Activated naive CD4-positive, alpha-beta T cell treated with anti-CD3 and anti-CD28 coated beads for 36 hours (primary cell): ENCODE measurements around the gene MRPS22. TPM values are rescaled to one million over a fixed set of nuclear protein-coding genes. Genes with fewer than 3 reads are reported as not detected.

Experiments
- CTCF ChIA-PET: fragments of 350-600 bp; sonication (Branson Sonifier 250); formaldehyde crosslinking; loops from one replicate; lab custom pipeline; 2021; ENCODE audit warnings: antibody characterized with exemption; lab: Charles Lee
- DNase-seq: peaks from one replicate; pipeline ENCODE4 v3.0.0-alpha.2; 2020
- H3K27ac Mint-ChIP-seq: one replicate; pipeline ENCODE4 v1.8.0; 2021; ENCODE audit warnings: mild to moderate bottlenecking, mixed read lengths
- H3K27me3 Mint-ChIP-seq: one replicate; pipeline ENCODE4 v1.8.0; 2021; ENCODE audit warnings: low read depth, mixed read lengths
- H3K36me3 Mint-ChIP-seq: one replicate; pipeline ENCODE4 v1.8.0; 2021; ENCODE audit warnings: low read depth, mixed read lengths
- H3K4me1 Mint-ChIP-seq: one replicate; pipeline ENCODE4 v1.8.0; 2021; ENCODE audit warnings: low read depth, mixed read lengths
- H3K4me3 Mint-ChIP-seq: one replicate; pipeline ENCODE4 v1.8.0; 2021; ENCODE audit warnings: mild to moderate bottlenecking, moderate library complexity, mixed read lengths
- H3K9me3 Mint-ChIP-seq: one replicate; pipeline ENCODE4 v1.8.0; 2021; ENCODE audit warnings: mixed read lengths
- intact Hi-C: fragments of 100-400 bp; cut with micrococcal nuclease; formaldehyde crosslinking; loops from one replicate; pipeline ENCODE4 v1.15.1; 2023
- total RNA-seq, 2 experiments: library from RNA; stranded (reverse); gene quantifications; one replicate each; pipeline ENCODE4 v1.2.3, GENCODE V29; 2021

The MRPS22 gene
- 10 to 100 TPM; 66.8 to 69.1 TPM for total RNA-seq

DNA sequence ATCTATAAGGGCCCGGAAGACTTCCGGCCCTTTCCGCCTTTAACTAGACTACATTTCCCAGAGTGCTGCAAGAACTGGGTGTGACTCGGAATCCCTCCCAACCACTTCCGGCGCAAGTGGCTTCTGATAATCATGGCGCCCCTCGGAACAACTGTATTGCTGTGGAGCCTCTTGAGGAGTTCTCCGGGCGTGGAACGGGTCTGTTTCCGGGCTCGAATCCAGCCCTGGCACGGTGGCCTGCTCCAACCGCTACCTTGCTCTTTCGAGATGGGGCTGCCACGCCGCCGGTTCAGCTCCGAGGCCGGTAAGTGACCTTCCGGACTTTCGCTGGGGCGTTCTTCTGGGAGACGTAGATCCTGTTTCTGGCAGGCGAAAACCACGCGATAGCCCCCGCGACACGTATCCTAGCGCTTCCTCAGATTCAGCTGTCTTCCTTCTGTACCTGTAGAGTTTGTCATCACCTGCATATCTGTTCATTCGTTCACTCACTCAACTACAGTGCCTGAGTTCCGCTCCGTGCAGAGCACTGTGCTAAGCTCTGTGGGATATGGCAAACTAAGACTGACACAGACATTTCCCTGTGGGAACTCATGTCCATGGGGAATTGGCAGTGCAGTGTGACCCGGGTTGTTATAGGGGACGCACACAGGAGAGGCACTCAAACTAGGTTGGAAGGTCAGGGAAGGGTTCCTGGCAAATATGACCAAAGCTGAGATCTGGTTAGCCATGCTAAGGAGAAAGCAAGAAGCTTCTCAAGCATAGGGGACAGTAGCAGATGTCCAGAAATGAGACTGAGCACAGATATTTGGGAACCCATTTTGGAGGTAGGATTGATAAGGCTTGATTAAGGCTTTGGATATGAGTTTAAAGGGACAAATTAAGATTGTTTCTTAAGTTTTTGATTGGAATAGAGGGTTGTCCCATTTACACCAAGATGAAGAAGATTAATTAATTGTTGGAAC lies at the start of gene MRPS22:
Gene MRPS22 (plus strand): TSS at position 126 of the 962 bp plus-strand sequence. CDS start 7 bp downstream, at position 133.
- no peak within 1 kb of the TSS for H3K4me3 Mint-ChIP-seq
- CTCF ChIA-PET, result interaction anchor here (0.5 to 1.0 kb wide), 3 partner anchors 15 to 833 kb away, joined by 3 to 5 read pairs (median 3); no protein-coding TSS in a partner anchor

DNA sequence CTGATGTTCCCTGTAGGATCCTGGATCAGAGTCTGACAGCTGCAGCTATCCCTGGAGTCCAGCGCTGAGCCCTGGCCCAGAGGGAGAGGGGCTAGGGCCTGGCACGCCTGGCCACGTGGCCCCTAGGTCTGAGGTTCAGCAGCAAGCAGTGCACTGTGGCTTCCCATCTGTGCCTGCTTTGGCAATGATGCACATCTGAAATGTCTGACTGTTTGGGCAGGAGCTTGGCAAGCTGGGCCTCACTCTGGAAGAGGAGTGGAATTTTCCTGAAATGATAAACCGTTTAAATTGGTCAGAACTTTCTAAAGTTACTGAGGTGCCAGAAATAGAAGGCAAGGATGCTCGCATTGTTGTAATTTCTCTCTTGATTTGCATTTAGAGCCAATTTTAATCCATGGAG lies 48.8 kb upstream of the MRPS22 start:
- no peak for DNase-seq
- Mint-ChIP-seq H3K27me3 (no peaks in the 10 kb centered on the region), H3K27ac (no peak overlapping the region), H3K36me3 (no peaks in the 10 kb centered on the region), H3K4me3 (no peak overlapping the region), H3K4me1 (no peaks in the 10 kb centered on the region), H3K9me3 (no peaks in the 10 kb centered on the region)
- intact Hi-C loops, result no loop called here
- CTCF ChIA-PET, result no interaction called here

More for the DNA sequence above, at the start of gene MRPS22:
- peak; percentile 89 for DNase-seq
- intact Hi-C loops, result loop anchor here (1.0 to 10.0 kb wide), 7 partner anchors 13 to 1157 kb away; partner anchors contain the start of genes ARMC8, COPB2, NME9 and NMNAT3
- Mint-ChIP-seq H3K36me3 (peaks cover 3% of the 10 kb centered on the region), H3K9me3 (no peaks in the 10 kb centered on the region), H3K4me1 (peaks cover 9% of the 10 kb centered on the region), H3K27me3 (peaks cover 3% of the 10 kb centered on the region), H3K27ac (no peak within 1 kb of the TSS)

DNA sequence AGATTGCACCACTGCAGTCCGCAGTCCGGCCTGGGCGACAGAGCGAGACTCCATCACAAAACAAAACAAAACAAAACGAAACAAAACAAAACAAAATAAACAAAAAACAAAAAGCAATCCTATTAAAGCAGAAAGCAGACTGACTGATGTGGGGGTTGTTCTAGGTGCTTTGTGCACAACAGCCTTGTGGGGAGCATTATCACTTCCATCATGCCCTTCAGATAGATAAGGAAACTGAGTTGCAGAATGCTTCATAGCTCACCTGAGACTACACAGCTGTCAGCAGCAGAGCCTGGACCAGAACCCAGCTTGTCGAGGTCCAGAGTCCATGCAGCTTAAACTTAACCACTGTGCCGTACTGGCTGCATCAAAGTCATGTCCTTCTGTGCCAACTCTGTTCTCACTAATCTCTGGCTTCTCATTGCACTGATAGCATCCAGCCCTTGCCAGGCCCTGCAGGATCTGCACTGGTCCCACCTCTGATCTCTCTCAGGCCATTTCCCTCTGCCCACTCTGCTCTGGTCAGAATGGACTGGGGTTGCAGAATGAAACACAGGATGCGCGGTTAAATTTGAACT lies 47.6 kb upstream of the MRPS22 start:
- Mint-ChIP-seq H3K4me1 (no peaks in the 10 kb centered on the region), H3K9me3 (no peaks in the 10 kb centered on the region), H3K27me3 (no peaks in the 10 kb centered on the region), H3K36me3 (no peaks in the 10 kb centered on the region), H3K27ac (no peak overlapping the region), H3K4me3 (no peak overlapping the region)
- no peak for DNase-seq
- CTCF ChIA-PET, result no interaction called here
- intact Hi-C loops, result no loop called here

- no peak for DNase-seq
- no peaks in the 10 kb centered on the region for H3K36me3 Mint-ChIP-seq
- CTCF ChIA-PET, result interaction anchor here (0.6 to 1.0 kb wide), 2 partner anchors 31 to 237 kb away, joined by 4 to 5 read pairs; no protein-coding TSS in a partner anchor
- no peak overlapping the region for H3K4me3 Mint-ChIP-seq
- H3K9me3 Mint-ChIP-seq, result no peaks in the 10 kb centered on the region
- H3K27me3 Mint-ChIP-seq, result no peaks in the 10 kb centered on the region
- intact Hi-C loops, result no loop called here
- no peak overlapping the region for H3K27ac Mint-ChIP-seq
- no peaks in the 10 kb centered on the region for H3K4me1 Mint-ChIP-seq
Observed at GRCh38 chr3:139297588-139298311, 46.1 kb upstream of the MRPS22 start.

GRCh38 chr3:139299261-139300132 lies 44.3 kb upstream of the MRPS22 start:
- H3K9me3 Mint-ChIP-seq, result no peaks in the 10 kb centered on the region
- no peak overlapping the region for H3K4me3 Mint-ChIP-seq
- H3K27ac Mint-ChIP-seq, result no peak overlapping the region
- no peaks in the 10 kb centered on the region for H3K27me3 Mint-ChIP-seq
- H3K4me1 Mint-ChIP-seq, result no peaks in the 10 kb centered on the region
- CTCF ChIA-PET, result interaction anchor here (0.5 kb wide), 1 partner anchor 323 kb away, joined by 3 read pairs; no protein-coding TSS in a partner anchor
- intact Hi-C loops, result no loop called here
- DNase-seq, result no peak
- no peaks in the 10 kb centered on the region for H3K36me3 Mint-ChIP-seq

- Mint-ChIP-seq H3K9me3 (no peaks in the 10 kb centered on the region), H3K27ac (no peak overlapping the region), H3K27me3 (no peaks in the 10 kb centered on the region), H3K4me1 (no peaks in the 10 kb centered on the region), H3K4me3 (no peak overlapping the region), H3K36me3 (no peaks in the 10 kb centered on the region)
- CTCF ChIA-PET, result no interaction called here
- no peak for DNase-seq
- intact Hi-C loops, result no loop called here
Observed at GRCh38 chr3:139300416-139300815, 43.4 kb upstream of the MRPS22 start.

DNA sequence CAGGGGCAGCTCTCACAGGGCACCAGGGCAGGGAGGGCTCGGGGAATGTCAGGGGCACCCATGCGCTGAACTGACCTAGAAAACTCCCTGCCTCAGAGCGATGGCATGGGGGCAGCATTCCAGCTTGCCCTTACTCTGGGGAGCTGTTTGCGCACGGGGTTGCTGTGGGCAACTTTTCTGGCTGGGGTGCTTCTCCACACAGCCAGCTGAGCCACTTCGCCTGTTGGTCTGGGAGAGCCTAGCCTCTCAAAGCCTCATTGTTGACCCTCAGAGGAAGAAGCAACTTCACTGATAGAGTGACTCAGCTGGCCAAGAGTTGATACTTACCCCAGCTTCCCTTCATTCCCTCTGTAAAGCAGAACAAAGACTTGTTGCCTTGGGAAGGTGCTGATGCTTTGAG lies 42.6 kb upstream of the MRPS22 start:
- Mint-ChIP-seq H3K9me3 (no peaks in the 10 kb centered on the region), H3K4me3 (no peak overlapping the region), H3K36me3 (no peaks in the 10 kb centered on the region), H3K27ac (no peak overlapping the region), H3K27me3 (no peaks in the 10 kb centered on the region), H3K4me1 (no peaks in the 10 kb centered on the region)
- intact Hi-C loops, result no loop called here
- CTCF ChIA-PET, result no interaction called here
- no peak for DNase-seq

DNA sequence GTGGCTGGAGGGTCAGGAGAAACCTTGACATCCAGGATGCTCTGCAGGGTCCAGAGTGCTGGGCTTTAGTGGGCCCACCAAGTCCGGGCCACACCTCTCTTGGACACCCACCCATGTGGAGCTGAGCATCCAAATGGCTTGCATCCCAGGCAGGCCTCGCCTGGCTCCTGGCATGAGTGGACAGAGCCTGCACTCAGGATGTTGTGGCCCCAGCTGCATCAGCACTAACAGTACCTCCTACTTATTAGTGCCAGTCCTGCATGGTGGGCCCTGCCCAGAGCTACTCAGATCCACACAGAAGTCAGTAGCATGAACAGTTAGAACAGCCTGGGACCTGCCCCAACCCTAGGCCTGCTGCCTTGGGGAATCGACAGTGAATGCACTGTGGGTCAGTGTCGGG lies 42.2 kb upstream of the MRPS22 start:
- CTCF ChIA-PET, result interaction anchor here (0.6 kb wide), 1 partner anchor 345 kb away, joined by 6 read pairs; no protein-coding TSS in a partner anchor
- intact Hi-C loops, result no loop called here

DNA sequence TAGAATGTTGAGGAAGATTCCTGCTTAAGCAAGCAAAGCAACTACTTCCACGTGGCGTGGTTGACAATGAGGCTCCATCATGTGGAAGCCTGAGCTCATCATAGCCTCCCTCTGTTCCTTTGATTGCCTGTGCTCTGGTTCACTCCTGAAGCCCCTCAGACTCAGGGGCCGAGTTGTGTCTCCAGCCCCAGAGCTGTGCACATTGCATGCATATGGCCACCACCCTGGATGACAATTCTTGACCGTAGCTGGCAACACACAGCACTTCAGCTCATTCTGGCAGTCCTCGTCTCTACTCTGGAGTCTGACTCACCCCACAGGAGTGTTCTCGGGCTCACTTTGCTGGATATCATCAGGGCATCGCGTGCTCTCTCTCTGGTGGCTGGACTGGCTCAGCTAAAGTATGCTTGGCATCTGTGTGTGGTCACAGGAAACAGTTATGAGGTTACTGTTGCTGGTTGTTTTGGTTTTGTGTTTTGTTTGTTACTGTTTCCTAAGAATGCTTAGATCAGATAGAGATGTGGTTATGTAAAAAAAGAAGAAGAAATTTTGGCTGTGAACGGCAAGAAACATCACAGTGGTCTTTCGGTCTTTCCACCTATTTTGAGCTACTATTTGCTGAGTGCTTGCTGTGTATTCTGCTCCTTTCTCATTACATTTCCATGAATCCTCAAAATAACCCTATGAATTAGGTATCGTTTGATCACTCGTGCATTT lies 41.6 kb upstream of the MRPS22 start:
- H3K27ac Mint-ChIP-seq, result no peak overlapping the region
- no peaks in the 10 kb centered on the region for H3K9me3 Mint-ChIP-seq
- no peak overlapping the region for H3K4me3 Mint-ChIP-seq
- H3K36me3 Mint-ChIP-seq, result no peaks in the 10 kb centered on the region
- intact Hi-C loops, result no loop called here
- H3K4me1 Mint-ChIP-seq, result no peaks in the 10 kb centered on the region
- no peak for DNase-seq
- no peaks in the 10 kb centered on the region for H3K27me3 Mint-ChIP-seq
- CTCF ChIA-PET, result interaction anchor here (0.6 kb wide), 1 partner anchor 346 kb away, joined by 6 read pairs; no protein-coding TSS in a partner anchor

More for the DNA sequence above, 42.2 kb upstream of the MRPS22 start:
- no peak for DNase-seq
- Mint-ChIP-seq H3K36me3 (no peaks in the 10 kb centered on the region), H3K4me1 (no peaks in the 10 kb centered on the region), H3K9me3 (no peaks in the 10 kb centered on the region), H3K4me3 (no peak overlapping the region), H3K27me3 (no peaks in the 10 kb centered on the region), H3K27ac (no peak overlapping the region)

DNA sequence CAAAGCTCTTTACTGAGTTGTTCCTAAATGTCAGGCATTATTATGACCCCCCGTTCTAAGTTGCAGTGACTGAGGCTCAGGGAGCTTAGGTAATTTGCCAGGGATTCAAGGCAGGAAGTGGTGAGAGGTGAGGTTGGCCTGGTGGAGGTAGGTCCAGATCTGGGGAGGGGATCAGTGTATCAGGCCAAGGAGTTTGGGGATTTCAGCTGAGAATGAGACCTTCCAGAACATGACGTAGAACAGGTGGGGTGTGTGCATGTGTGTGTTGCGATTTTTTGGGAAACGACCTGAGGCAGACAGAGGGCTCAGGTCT lies 41.1 kb upstream of the MRPS22 start:
- Mint-ChIP-seq H3K27ac (no peak overlapping the region), H3K9me3 (no peaks in the 10 kb centered on the region), H3K4me1 (no peaks in the 10 kb centered on the region), H3K36me3 (no peaks in the 10 kb centered on the region), H3K27me3 (no peaks in the 10 kb centered on the region), H3K4me3 (no peak overlapping the region)
- no peak for DNase-seq
- intact Hi-C loops, result no loop called here
- CTCF ChIA-PET, result no interaction called here

DNA sequence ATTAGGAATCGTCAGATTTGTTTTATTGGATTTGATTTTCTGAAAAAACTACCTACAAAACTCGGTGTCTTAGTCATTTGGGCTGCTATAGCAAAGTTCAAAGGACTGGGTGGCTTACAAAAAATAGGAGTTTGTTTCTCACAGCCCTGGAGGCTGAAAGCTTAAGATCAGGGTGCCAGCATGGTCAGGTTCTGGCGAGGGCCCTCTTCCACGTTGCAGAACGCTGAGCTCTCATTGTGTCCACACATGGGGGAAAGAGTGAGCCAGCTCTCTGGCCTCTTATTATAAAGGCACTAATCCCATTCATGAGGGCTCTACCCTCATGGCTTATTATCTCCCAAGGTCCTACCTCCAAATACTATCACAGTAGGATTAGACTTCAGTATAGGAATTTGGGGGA lies 40.6 kb upstream of the MRPS22 start:
- H3K27ac Mint-ChIP-seq, result no peak overlapping the region
- H3K4me1 Mint-ChIP-seq, result no peaks in the 10 kb centered on the region
- CTCF ChIA-PET, result no interaction called here
- no peak overlapping the region for H3K4me3 Mint-ChIP-seq
- no peak for DNase-seq
- H3K27me3 Mint-ChIP-seq, result no peaks in the 10 kb centered on the region
- no peaks in the 10 kb centered on the region for H3K9me3 Mint-ChIP-seq
- H3K36me3 Mint-ChIP-seq, result no peaks in the 10 kb centered on the region
- intact Hi-C loops, result no loop called here
